ENCODE data around the gene ATP2B2.

Gene ATP2B2

GRCh38 chr3:10529809-10530208 lies 24.4 kb upstream of the ATP2B2 start:
- Histone ChIP-seq H2BK5ac (ENCODE audit: low read length) (no peak overlapping the region), H3K27me3 (ENCODE audit: insufficient read depth, low read length, poor library complexity) (no peaks in the 10 kb centered on the region), H3K79me1 (ENCODE audit: low read length) (no peaks in the 10 kb centered on the region), H3K9ac (ENCODE audit: low read length) (no peak overlapping the region), H3K23ac (ENCODE audit: low read length) (no peak overlapping the region), H3K4me2 (ENCODE audit: low read length) (no peak overlapping the region), H2BK120ac (ENCODE audit: low read depth, low read length) (no peak overlapping the region), H3K56ac (ENCODE audit: low read length) (no peak overlapping the region), H3K4me1 (ENCODE audit: control insufficient read depth, low read depth, low read length) (no peaks in the 10 kb centered on the region), H3K4ac (ENCODE audit: low read depth, low read length) (no peak overlapping the region), H2BK15ac (replicated peaks; ENCODE audit: low read depth) (no peak overlapping the region), H3K4me3 (ENCODE audit: low read length) (no peak overlapping the region), H4K5ac (ENCODE audit: low read length) (no peak overlapping the region), H3K36me3 (ENCODE audit: control insufficient read depth, insufficient read depth, low read length) (no peaks in the 10 kb centered on the region), H3K79me2 (ENCODE audit: control insufficient read depth, insufficient read depth, low read length) (no peaks in the 10 kb centered on the region), H2AK5ac (ENCODE audit: low read length) (no peak overlapping the region), H3K18ac (ENCODE audit: low read length) (no peak overlapping the region), H4K8ac (ENCODE audit: low read depth, low read length) (no peak overlapping the region), H3K27ac (ENCODE audit: low read depth, low read length) (no peak overlapping the region)
- no CpG with 5 or more reads among the region's 13 CpGs for WGBS (ENCODE audit: extremely low coverage, insufficient coverage, low lambda C conversion rate)
- no peak for DNase-seq

DNA sequence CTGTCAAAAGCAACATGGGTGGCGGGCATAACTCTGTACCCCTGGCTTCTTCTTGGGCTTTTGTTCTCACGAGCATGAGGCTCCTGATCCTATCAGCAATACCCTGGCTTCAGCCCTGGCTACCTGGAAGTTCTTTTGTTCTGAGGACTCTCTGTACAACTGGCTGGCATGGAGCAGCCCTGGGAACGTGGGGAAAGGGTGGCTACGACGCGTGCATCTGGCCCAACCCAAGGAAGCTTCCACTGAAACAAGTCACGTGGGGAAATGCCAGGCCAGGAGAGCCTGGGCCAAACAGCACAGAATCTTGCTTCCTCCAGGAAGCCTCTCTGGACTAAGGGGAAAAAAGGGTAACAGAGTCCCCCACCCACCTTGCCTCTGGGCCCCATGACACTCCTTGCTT lies 22.7 kb upstream of the ATP2B2 start:
- Histone ChIP-seq H3K4me1 (ENCODE audit: control insufficient read depth, low read depth, low read length) (no peaks in the 10 kb centered on the region), H2BK5ac (ENCODE audit: low read length) (no peak overlapping the region), H3K9ac (ENCODE audit: low read length) (no peak overlapping the region), H3K79me2 (ENCODE audit: control insufficient read depth, insufficient read depth, low read length) (no peaks in the 10 kb centered on the region), H3K23ac (ENCODE audit: low read length) (no peak overlapping the region), H3K27me3 (ENCODE audit: insufficient read depth, low read length, poor library complexity) (no peaks in the 10 kb centered on the region), H2AK5ac (ENCODE audit: low read length) (no peak overlapping the region), H3K79me1 (ENCODE audit: low read length) (no peaks in the 10 kb centered on the region), H3K36me3 (ENCODE audit: control insufficient read depth, insufficient read depth, low read length) (no peaks in the 10 kb centered on the region), H3K4me2 (ENCODE audit: low read length) (no peak overlapping the region), H4K5ac (ENCODE audit: low read length) (no peak overlapping the region), H3K56ac (ENCODE audit: low read length) (no peak overlapping the region), H4K8ac (ENCODE audit: low read depth, low read length) (no peak overlapping the region), H2BK15ac (replicated peaks; ENCODE audit: low read depth) (no peak overlapping the region), H3K18ac (ENCODE audit: low read length) (no peak overlapping the region), H3K27ac (ENCODE audit: low read depth, low read length) (no peak overlapping the region), H2BK120ac (ENCODE audit: low read depth, low read length) (no peak overlapping the region), H3K4ac (ENCODE audit: low read depth, low read length) (no peak overlapping the region), H3K4me3 (ENCODE audit: low read length) (no peak overlapping the region)
- WGBS (ENCODE audit: extremely low coverage, insufficient coverage, low lambda C conversion rate): no CpG with 5 or more reads among the region's 7 CpGs
- DNase-seq: no peak

DNA sequence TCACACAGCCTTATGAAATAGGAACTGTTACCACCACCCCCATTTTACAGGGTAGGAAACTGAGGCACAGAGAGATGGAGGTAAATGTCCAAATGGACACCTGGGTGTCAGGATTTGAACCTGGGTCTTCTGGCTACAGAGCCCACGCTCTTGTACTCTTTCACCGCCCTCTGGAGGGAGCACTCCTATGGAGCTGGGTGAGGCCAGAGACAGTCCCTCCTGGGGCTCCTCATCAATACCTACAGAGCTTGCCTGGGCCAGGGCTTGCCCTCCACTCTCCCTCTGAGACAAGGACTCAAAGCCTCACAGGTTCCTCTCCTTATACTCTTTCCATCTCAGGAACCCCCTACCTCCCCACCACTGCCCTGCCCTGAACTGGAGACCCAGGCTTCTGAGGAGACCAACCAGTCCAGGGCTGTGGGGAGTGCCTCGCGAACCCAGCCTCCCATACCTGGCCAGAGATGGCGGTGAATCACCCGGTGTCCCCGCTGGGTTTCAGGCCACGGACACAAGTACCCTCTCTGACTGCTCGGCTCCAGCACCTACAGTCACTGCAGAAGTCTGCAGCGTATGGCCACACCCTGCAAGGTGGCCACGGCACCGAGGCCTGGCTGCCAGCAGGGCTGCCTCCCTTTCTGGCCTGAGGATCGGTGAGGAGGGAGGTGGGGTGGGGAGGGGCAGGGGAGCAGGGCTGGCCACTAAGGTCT lies 22.1 kb upstream of the ATP2B2 start:
- H2BK15ac ChIP-seq (replicated peaks; ENCODE audit: low read depth): no peak overlapping the region
- no peak overlapping the region for H3K9ac ChIP-seq (ENCODE audit: low read length)
- H3K4me1 ChIP-seq (ENCODE audit: control insufficient read depth, low read depth, low read length): no peaks in the 10 kb centered on the region
- H3K4ac ChIP-seq (ENCODE audit: low read depth, low read length): no peak overlapping the region
- no peak overlapping the region for H3K4me2 ChIP-seq (ENCODE audit: low read length)
- no peak overlapping the region for H2AK5ac ChIP-seq (ENCODE audit: low read length)
- no peaks in the 10 kb centered on the region for H3K36me3 ChIP-seq (ENCODE audit: control insufficient read depth, insufficient read depth, low read length)
- no peak overlapping the region for H3K4me3 ChIP-seq (ENCODE audit: low read length)
- no peak overlapping the region for H3K18ac ChIP-seq (ENCODE audit: low read length)
- no peaks in the 10 kb centered on the region for H3K79me2 ChIP-seq (ENCODE audit: control insufficient read depth, insufficient read depth, low read length)
- H2BK120ac ChIP-seq (ENCODE audit: low read depth, low read length): no peak overlapping the region
- no peak overlapping the region for H3K27ac ChIP-seq (ENCODE audit: low read depth, low read length)
- H3K79me1 ChIP-seq (ENCODE audit: low read length): no peaks in the 10 kb centered on the region
- H3K56ac ChIP-seq (ENCODE audit: low read length): no peak overlapping the region
- no peak overlapping the region for H4K5ac ChIP-seq (ENCODE audit: low read length)
- no peaks in the 10 kb centered on the region for H3K27me3 ChIP-seq (ENCODE audit: insufficient read depth, low read length, poor library complexity)
- DNase-seq: no peak
- H2BK5ac ChIP-seq (ENCODE audit: low read length): no peak overlapping the region
- no CpG with 5 or more reads among the region's 13 CpGs for WGBS (ENCODE audit: extremely low coverage, insufficient coverage, low lambda C conversion rate)
- no peak overlapping the region for H3K23ac ChIP-seq (ENCODE audit: low read length)
- H4K8ac ChIP-seq (ENCODE audit: low read depth, low read length): no peak overlapping the region

- H3K27me3 ChIP-seq (ENCODE audit: insufficient read depth, low read length, poor library complexity): no peaks in the 10 kb centered on the region
- H3K9ac ChIP-seq (ENCODE audit: low read length): no peak overlapping the region
- H3K27ac ChIP-seq (ENCODE audit: low read depth, low read length): no peak overlapping the region
- H3K18ac ChIP-seq (ENCODE audit: low read length): no peak overlapping the region
- no peak overlapping the region for H2BK5ac ChIP-seq (ENCODE audit: low read length)
- H3K4me3 ChIP-seq (ENCODE audit: low read length): no peak overlapping the region
- no peaks in the 10 kb centered on the region for H3K79me2 ChIP-seq (ENCODE audit: control insufficient read depth, insufficient read depth, low read length)
- H3K4ac ChIP-seq (ENCODE audit: low read depth, low read length): no peak overlapping the region
- no peak for DNase-seq
- no peaks in the 10 kb centered on the region for H3K79me1 ChIP-seq (ENCODE audit: low read length)
- H4K8ac ChIP-seq (ENCODE audit: low read depth, low read length): no peak overlapping the region
- H2BK120ac ChIP-seq (ENCODE audit: low read depth, low read length): no peak overlapping the region
- no peaks in the 10 kb centered on the region for H3K36me3 ChIP-seq (ENCODE audit: control insufficient read depth, insufficient read depth, low read length)
- WGBS (ENCODE audit: extremely low coverage, insufficient coverage, low lambda C conversion rate): no CpG with 5 or more reads among the region's 4 CpGs
- no peak overlapping the region for H4K5ac ChIP-seq (ENCODE audit: low read length)
- H3K4me2 ChIP-seq (ENCODE audit: low read length): no peak overlapping the region
- no peak overlapping the region for H3K23ac ChIP-seq (ENCODE audit: low read length)
- no peak overlapping the region for H3K56ac ChIP-seq (ENCODE audit: low read length)
- H3K4me1 ChIP-seq (ENCODE audit: control insufficient read depth, low read depth, low read length): no peaks in the 10 kb centered on the region
- no peak overlapping the region for H2BK15ac ChIP-seq (replicated peaks; ENCODE audit: low read depth)
- H2AK5ac ChIP-seq (ENCODE audit: low read length): no peak overlapping the region
Observed at GRCh38 chr3:10526366-10526765, 21.0 kb upstream of the ATP2B2 start.

GRCh38 chr3:10524799-10525301 lies 19.5 kb upstream of the ATP2B2 start:
- H3K4me2 ChIP-seq (ENCODE audit: low read length): no peak overlapping the region
- no peaks in the 10 kb centered on the region for H3K27me3 ChIP-seq (ENCODE audit: insufficient read depth, low read length, poor library complexity)
- no CpG with 5 or more reads among the region's 3 CpGs for WGBS (ENCODE audit: extremely low coverage, insufficient coverage, low lambda C conversion rate)
- H3K79me2 ChIP-seq (ENCODE audit: control insufficient read depth, insufficient read depth, low read length): no peaks in the 10 kb centered on the region
- H3K36me3 ChIP-seq (ENCODE audit: control insufficient read depth, insufficient read depth, low read length): no peaks in the 10 kb centered on the region
- H2BK120ac ChIP-seq (ENCODE audit: low read depth, low read length): no peak overlapping the region
- H2BK5ac ChIP-seq (ENCODE audit: low read length): no peak overlapping the region
- H3K4me1 ChIP-seq (ENCODE audit: control insufficient read depth, low read depth, low read length): no peaks in the 10 kb centered on the region
- no peak overlapping the region for H3K4ac ChIP-seq (ENCODE audit: low read depth, low read length)
- H2BK15ac ChIP-seq (replicated peaks; ENCODE audit: low read depth): no peak overlapping the region
- no peak overlapping the region for H4K5ac ChIP-seq (ENCODE audit: low read length)
- H3K27ac ChIP-seq (ENCODE audit: low read depth, low read length): no peak overlapping the region
- H4K8ac ChIP-seq (ENCODE audit: low read depth, low read length): no peak overlapping the region
- no peak for DNase-seq
- H3K56ac ChIP-seq (ENCODE audit: low read length): no peak overlapping the region
- no peak overlapping the region for H3K18ac ChIP-seq (ENCODE audit: low read length)
- H2AK5ac ChIP-seq (ENCODE audit: low read length): no peak overlapping the region
- H3K79me1 ChIP-seq (ENCODE audit: low read length): no peaks in the 10 kb centered on the region
- H3K4me3 ChIP-seq (ENCODE audit: low read length): no peak overlapping the region
- H3K9ac ChIP-seq (ENCODE audit: low read length): no peak overlapping the region
- H3K23ac ChIP-seq (ENCODE audit: low read length): no peak overlapping the region

DNA sequence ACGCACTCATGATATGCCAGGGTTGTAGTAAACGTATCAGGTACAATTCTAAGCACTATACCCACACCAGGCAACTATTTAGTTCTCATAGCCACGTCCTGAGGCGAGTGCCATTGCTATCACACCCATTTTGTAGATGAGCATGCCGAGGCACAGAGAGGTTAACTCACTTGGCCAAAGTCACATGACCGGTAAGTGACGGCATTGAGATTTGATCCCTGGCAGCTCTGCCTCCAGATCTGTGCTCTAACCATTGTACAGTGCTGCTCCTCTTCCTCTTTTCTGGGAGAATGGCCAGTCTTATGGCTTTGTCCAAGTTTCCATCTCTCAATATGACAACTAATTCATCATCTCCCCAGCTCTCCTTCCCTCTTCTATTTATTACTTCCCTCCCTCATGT lies 18.9 kb upstream of the ATP2B2 start:
- no peak overlapping the region for H4K5ac ChIP-seq (ENCODE audit: low read length)
- no peak overlapping the region for H3K4me2 ChIP-seq (ENCODE audit: low read length)
- no peaks in the 10 kb centered on the region for H3K4me1 ChIP-seq (ENCODE audit: control insufficient read depth, low read depth, low read length)
- no peaks in the 10 kb centered on the region for H3K79me1 ChIP-seq (ENCODE audit: low read length)
- no peak overlapping the region for H2AK5ac ChIP-seq (ENCODE audit: low read length)
- H3K27ac ChIP-seq (ENCODE audit: low read depth, low read length): no peak overlapping the region
- H3K56ac ChIP-seq (ENCODE audit: low read length): no peak overlapping the region
- H2BK5ac ChIP-seq (ENCODE audit: low read length): no peak overlapping the region
- no peak overlapping the region for H3K4me3 ChIP-seq (ENCODE audit: low read length)
- WGBS (ENCODE audit: extremely low coverage, insufficient coverage, low lambda C conversion rate): no CpG with 5 or more reads among the region's 7 CpGs
- H3K9ac ChIP-seq (ENCODE audit: low read length): no peak overlapping the region
- DNase-seq: no peak
- no peaks in the 10 kb centered on the region for H3K79me2 ChIP-seq (ENCODE audit: control insufficient read depth, insufficient read depth, low read length)
- no peak overlapping the region for H3K23ac ChIP-seq (ENCODE audit: low read length)
- H2BK120ac ChIP-seq (ENCODE audit: low read depth, low read length): no peak overlapping the region
- H2BK15ac ChIP-seq (replicated peaks; ENCODE audit: low read depth): no peak overlapping the region
- no peaks in the 10 kb centered on the region for H3K27me3 ChIP-seq (ENCODE audit: insufficient read depth, low read length, poor library complexity)
- H3K36me3 ChIP-seq (ENCODE audit: control insufficient read depth, insufficient read depth, low read length): no peaks in the 10 kb centered on the region
- no peak overlapping the region for H3K18ac ChIP-seq (ENCODE audit: low read length)
- H3K4ac ChIP-seq (ENCODE audit: low read depth, low read length): no peak overlapping the region
- no peak overlapping the region for H4K8ac ChIP-seq (ENCODE audit: low read depth, low read length)

Measured in mesendoderm (in vitro differentiated cells).